ENCODE data around the gene PLCL2.

- TF ChIP-seq ATF3 (IDR thresholded peaks at IDR 0.05) (no peak), CTCF (IDR thresholded peaks at IDR 0.05; ENCODE audit: low read depth, low read length, missing input control) (no peak), RAD21 (IDR thresholded peaks at IDR 0.05) (no peak), YY1 (IDR thresholded peaks at IDR 0.05) (no peak), MAX (IDR thresholded peaks at IDR 0.05) (no peak), TAF1 (conservative IDR thresholded peaks at IDR 0.05) (no peak), SP1 (IDR thresholded peaks at IDR 0.05) (no peak), GABPA (IDR thresholded peaks at IDR 0.05 in 1 of 2, conservative IDR thresholded peaks at IDR 0.05 in 1 of 2) (no peak), JUND (IDR thresholded peaks at IDR 0.05) (no peak), EGR1 (IDR thresholded peaks at IDR 0.05; ENCODE audit: low read depth in 2 of 2) (no peak)
- TF ChIP-seq, protein P1, sequence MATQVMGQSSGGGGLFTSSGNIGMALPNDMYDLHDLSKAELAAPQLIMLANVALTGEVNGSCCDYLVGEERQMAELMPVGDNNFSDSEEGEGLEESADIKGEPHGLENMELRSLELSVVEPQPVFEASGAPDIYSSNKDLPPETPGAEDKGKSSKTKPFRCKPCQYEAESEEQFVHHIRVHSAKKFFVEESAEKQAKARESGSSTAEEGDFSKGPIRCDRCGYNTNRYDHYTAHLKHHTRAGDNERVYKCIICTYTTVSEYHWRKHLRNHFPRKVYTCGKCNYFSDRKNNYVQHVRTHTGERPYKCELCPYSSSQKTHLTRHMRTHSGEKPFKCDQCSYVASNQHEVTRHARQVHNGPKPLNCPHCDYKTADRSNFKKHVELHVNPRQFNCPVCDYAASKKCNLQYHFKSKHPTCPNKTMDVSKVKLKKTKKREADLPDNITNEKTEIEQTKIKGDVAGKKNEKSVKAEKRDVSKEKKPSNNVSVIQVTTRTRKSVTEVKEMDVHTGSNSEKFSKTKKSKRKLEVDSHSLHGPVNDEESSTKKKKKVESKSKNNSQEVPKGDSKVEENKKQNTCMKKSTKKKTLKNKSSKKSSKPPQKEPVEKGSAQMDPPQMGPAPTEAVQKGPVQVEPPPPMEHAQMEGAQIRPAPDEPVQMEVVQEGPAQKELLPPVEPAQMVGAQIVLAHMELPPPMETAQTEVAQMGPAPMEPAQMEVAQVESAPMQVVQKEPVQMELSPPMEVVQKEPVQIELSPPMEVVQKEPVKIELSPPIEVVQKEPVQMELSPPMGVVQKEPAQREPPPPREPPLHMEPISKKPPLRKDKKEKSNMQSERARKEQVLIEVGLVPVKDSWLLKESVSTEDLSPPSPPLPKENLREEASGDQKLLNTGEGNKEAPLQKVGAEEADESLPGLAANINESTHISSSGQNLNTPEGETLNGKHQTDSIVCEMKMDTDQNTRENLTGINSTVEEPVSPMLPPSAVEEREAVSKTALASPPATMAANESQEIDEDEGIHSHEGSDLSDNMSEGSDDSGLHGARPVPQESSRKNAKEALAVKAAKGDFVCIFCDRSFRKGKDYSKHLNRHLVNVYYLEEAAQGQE (IDR thresholded peaks at IDR 0.05), result no peak
Measured at GRCh38 chr3:17115186-17115585, 230.4 kb downstream of the PLCL2 start.
